Hepatocyte (in vitro differentiated cells): ENCODE results near the gene HADH. TPM values are rescaled to one million over a fixed set of nuclear protein-coding genes. Genes with fewer than 3 reads are reported as not detected.

Experiments
- DNase-seq: peaks from one replicate; pipeline ENCODE4 v3.0.0-alpha.2; 2016; ENCODE audit warnings: low spot score
- H2AFZ ChIP-seq: fragments of 200-600 bp; sonication (generic); 2 replicates; pipeline ENCODE4 v1.6.0; 2016; ENCODE audit warnings: antibody characterized with exemption, mild to moderate bottlenecking
- H3K27ac ChIP-seq: fragments of 200-600 bp; sonication (generic); 2 replicates; pipeline ENCODE4 v1.5.1; 2016; ENCODE audit warnings: mild to moderate bottlenecking
- H3K27me3 ChIP-seq: fragments of 200-600 bp; sonication (generic); 2 replicates; pipeline ENCODE4 v1.6.1; 2016
- H3K36me3 ChIP-seq: fragments of 200-600 bp; sonication (generic); replicated peaks from 2 replicates; pipeline ENCODE4 v1.5.1; 2016; ENCODE audit warnings: low read depth; ENCODE audit not compliant: insufficient read depth
- H3K4me1 ChIP-seq: fragments of 200-600 bp; sonication (generic); 2 replicates; pipeline ENCODE4 v1.5.1; 2016; ENCODE audit warnings: mild to moderate bottlenecking, moderate library complexity; ENCODE audit not compliant: insufficient read depth
- H3K4me2 ChIP-seq: fragments of 200-600 bp; sonication (generic); 2 replicates; pipeline ENCODE4 v1.6.0; 2016
- H3K4me3 ChIP-seq: fragments of 200-600 bp; sonication (generic); 2 replicates; pipeline ENCODE4 v1.5.1; 2016; ENCODE audit warnings: mild to moderate bottlenecking
- H3K79me2 ChIP-seq: fragments of 200-600 bp; sonication (generic); 2 replicates; pipeline ENCODE4 v1.6.0; 2017; ENCODE audit warnings: mild to moderate bottlenecking
- H3K9me2 ChIP-seq: fragments of 200-600 bp; sonication (generic); replicated peaks from 2 replicates; pipeline ENCODE4 v1.6.0; 2017; ENCODE audit warnings: mild to moderate bottlenecking; ENCODE audit not compliant: insufficient read depth
- H3K9me3 ChIP-seq: fragments of 200-600 bp; sonication (generic); 2 replicates; pipeline ENCODE4 v1.5.1; 2016; ENCODE audit warnings: low read depth, mild to moderate bottlenecking
- H4K20me1 ChIP-seq: fragments of 200-600 bp; sonication (generic); 2 replicates; pipeline ENCODE4 v1.6.0; 2016; ENCODE audit warnings: mild to moderate bottlenecking; ENCODE audit not compliant: insufficient read depth, poor library complexity, severe bottlenecking
- EZH2 ChIP-seq: fragments of 200-600 bp; sonication (generic); IDR thresholded peaks from 2 replicates; pipeline ENCODE4 v1.6.1; 2016; ENCODE audit warnings: antibody characterized with exemption, mild to moderate bottlenecking, borderline replicate concordance
- EZH2phosphoT487 ChIP-seq: fragments of 200-600 bp; sonication (generic); IDR thresholded peaks from one replicate; pipeline ENCODE4 v1.6.1; 2018; ENCODE audit warnings: antibody characterized with exemption, mild to moderate bottlenecking, low read depth, moderate library complexity; ENCODE audit not compliant: unreplicated experiment, severe bottlenecking
- WGBS: methylation state at CpG from one replicate; pipeline ENCODE4 v1.1.6; 2016; ENCODE audit warnings: low lambda C conversion rate; ENCODE audit errors: missing lambda C conversion rate; 5-methylcytosine and 5-hydroxymethylcytosine counted together
- polyA plus RNA-seq: library from polyadenylated mRNA; unstranded; fragments of >200 nt; fragmentation: Nextera tagmentation; extraction: Ambion mirVana; gene quantifications from 2 replicates; pipeline ENCODE4 v1.2.1, GENCODE V29; 2016
- total RNA-seq: library from RNA; depleted of rRNA; stranded (reverse); fragments of >200 nt; gene quantifications from 2 replicates; pipeline ENCODE4 v1.2.3, GENCODE V29; 2014
- TF ChIP-seq, protein P1 (sequence below): fragments of 200-600 bp; sonication (generic); IDR thresholded peaks from 2 replicates; pipeline ENCODE4 v1.5.1; 2016; ENCODE audit warnings: antibody characterized with exemption, mild to moderate bottlenecking; ENCODE audit not compliant: poor library complexity

HADH gene
- total and polyA plus RNA-seq, 2 experiments from 2014 or later: 76.7 to 83.5 TPM

DNA sequence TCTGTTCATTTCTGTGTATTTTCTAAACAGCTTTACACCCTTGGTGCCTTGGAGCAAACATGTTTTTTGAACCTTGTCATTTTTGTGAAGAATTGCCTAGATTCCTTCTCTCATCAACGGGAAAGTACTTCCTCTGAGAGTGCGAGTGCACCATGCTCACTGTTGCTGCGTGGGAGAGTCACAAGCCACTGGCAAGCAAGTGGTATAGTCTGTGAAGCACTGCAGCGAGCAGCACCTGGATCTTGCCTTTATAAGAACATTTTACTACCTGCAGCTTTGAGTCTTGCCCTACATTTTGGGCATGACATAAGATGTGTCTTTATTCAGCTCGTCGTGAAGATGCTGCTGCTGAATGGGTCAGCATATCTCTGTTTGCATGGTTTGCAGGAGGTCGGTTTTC, 44.9 kb downstream of the HADH start:
- no peak for DNase-seq
- Histone ChIP-seq H3K4me1 (no peaks in the 10 kb centered on the region), H4K20me1 (no peaks in the 10 kb centered on the region), H3K4me2 (no peak overlapping the region), H3K4me3 (no peak overlapping the region), H3K27me3 (no peaks in the 10 kb centered on the region), H3K9me2 (no peaks in the 10 kb centered on the region), H3K9me3 (no peaks in the 10 kb centered on the region), H3K27ac (no peak overlapping the region), H3K79me2 (no peaks in the 10 kb centered on the region), H3K36me3 (peaks cover 4% of the 10 kb centered on the region), H2AFZ (no peak overlapping the region)
- WGBS: 81% methylated on average over 7 of the region's 7 CpGs
- TF ChIP-seq, protein P1, sequence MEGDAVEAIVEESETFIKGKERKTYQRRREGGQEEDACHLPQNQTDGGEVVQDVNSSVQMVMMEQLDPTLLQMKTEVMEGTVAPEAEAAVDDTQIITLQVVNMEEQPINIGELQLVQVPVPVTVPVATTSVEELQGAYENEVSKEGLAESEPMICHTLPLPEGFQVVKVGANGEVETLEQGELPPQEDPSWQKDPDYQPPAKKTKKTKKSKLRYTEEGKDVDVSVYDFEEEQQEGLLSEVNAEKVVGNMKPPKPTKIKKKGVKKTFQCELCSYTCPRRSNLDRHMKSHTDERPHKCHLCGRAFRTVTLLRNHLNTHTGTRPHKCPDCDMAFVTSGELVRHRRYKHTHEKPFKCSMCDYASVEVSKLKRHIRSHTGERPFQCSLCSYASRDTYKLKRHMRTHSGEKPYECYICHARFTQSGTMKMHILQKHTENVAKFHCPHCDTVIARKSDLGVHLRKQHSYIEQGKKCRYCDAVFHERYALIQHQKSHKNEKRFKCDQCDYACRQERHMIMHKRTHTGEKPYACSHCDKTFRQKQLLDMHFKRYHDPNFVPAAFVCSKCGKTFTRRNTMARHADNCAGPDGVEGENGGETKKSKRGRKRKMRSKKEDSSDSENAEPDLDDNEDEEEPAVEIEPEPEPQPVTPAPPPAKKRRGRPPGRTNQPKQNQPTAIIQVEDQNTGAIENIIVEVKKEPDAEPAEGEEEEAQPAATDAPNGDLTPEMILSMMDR: no peak
- TF ChIP-seq EZH2 (no peak), EZH2phosphoT487 (no peak)

DNA sequence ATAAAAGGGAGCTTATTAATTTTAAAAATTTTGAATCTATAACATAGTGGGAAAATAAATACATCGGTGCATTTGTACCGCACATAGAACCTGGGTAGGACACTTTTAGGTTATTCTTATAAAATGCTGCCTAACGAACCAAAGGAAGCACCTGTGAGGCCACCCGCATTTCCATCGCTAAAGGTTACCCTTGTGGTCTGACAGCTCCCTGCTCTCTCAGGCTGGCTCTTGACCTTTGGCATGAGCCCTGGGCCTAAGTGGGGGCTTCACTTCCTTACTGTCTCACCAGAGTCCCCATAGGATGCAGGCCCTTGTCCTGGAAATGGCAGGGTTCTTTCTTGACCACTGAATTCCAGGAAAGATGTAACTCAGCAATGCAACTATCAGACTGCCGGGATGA, 46.0 kb downstream of the HADH start:
- no peak overlapping the region for H3K4me2 ChIP-seq
- DNase-seq: no peak
- H2AFZ ChIP-seq: no peak overlapping the region
- no peak overlapping the region for H3K27ac ChIP-seq
- H3K36me3 ChIP-seq: peaks cover 4% of the 10 kb centered on the region
- WGBS: 96% methylated on average over 6 of the region's 6 CpGs
- H3K4me3 ChIP-seq: no peak overlapping the region
- no peaks in the 10 kb centered on the region for H3K9me2 ChIP-seq
- no peaks in the 10 kb centered on the region for H4K20me1 ChIP-seq
- no peaks in the 10 kb centered on the region for H3K4me1 ChIP-seq
- no peaks in the 10 kb centered on the region for H3K79me2 ChIP-seq
- H3K9me3 ChIP-seq: no peaks in the 10 kb centered on the region
- TF ChIP-seq, protein P1: no peak
- TF ChIP-seq EZH2 (no peak), EZH2phosphoT487 (no peak)
- H3K27me3 ChIP-seq: no peaks in the 10 kb centered on the region

DNA sequence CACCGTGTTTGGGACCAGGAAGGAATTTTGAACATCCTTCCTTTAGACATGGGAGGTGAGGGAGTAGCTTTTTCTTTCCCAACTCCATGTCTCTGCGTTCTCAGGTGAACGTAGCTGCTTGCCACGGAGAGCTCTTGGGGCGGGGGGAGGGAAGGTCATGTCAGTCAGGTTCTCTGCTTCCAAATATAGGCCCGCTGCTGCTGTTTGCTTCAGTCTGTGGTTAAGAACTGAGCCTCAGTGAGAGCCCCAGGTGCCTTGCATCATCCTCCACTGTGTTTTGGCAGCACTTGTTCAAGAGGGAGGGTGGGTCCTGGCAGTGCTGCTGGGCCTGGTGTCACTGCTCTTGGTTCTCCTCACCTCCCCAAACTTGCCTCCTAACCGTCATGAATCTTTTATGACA, 46.5 kb downstream of the HADH start:
- Histone ChIP-seq H3K4me3 (no peak overlapping the region), H3K27me3 (no peaks in the 10 kb centered on the region), H3K27ac (no peak overlapping the region), H3K9me2 (no peaks in the 10 kb centered on the region), H2AFZ (no peak overlapping the region), H3K4me1 (no peaks in the 10 kb centered on the region), H3K9me3 (no peaks in the 10 kb centered on the region), H3K36me3 (peaks cover 4% of the 10 kb centered on the region), H4K20me1 (no peaks in the 10 kb centered on the region), H3K79me2 (no peaks in the 10 kb centered on the region), H3K4me2 (no peak overlapping the region)
- 90% methylated on average over 7 of the region's 7 CpGs for WGBS
- DNase-seq: no peak
- TF ChIP-seq EZH2 (no peak), EZH2phosphoT487 (no peak)
- TF ChIP-seq, protein P1: no peak

DNA sequence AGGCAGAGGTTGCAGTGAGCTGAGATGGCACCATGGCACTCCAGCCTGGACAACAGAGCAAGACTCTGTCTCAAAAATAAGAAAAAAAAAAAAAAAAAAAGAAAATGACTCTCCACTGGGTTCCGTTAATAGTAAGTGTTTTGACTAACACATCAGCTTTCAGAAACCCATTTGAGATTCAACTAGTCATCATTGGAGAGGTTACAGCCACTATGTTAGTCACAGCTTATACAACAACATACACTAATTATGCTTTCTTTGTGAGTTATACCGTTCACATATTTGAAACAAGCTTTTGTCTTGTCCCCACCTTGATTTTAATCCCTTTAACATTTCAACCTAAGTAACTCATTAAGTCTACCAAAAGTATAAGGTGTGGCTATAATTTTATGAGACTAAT, 48.2 kb downstream of the HADH start:
- 89% methylated on average over 2 of the region's 2 CpGs for WGBS
- no peak for TF ChIP-seq EZH2
- TF ChIP-seq, protein P1: no peak
- TF ChIP-seq EZH2phosphoT487: no peak
- Histone ChIP-seq H3K4me3 (no peak overlapping the region), H3K27ac (no peak overlapping the region), H3K27me3 (no peaks in the 10 kb centered on the region), H3K9me3 (no peaks in the 10 kb centered on the region), H2AFZ (no peak overlapping the region), H3K79me2 (no peaks in the 10 kb centered on the region), H4K20me1 (no peaks in the 10 kb centered on the region), H3K4me1 (no peaks in the 10 kb centered on the region), H3K4me2 (no peak overlapping the region), H3K36me3 (peaks cover 2% of the 10 kb centered on the region), H3K9me2 (no peaks in the 10 kb centered on the region)
- no peak for DNase-seq
